DMS 273 (cell line): Measurements from ENCODE around the gene MCEMP1.
"Not testable (repeated sequence)": the region's sequence is repeated elsewhere in the genome, so short reads cannot be mapped to it uniquely, and the experiment has no call there.

Experiments used
- DNase-seq: peaks from one replicate; lab custom pipeline; 2025; ENCODE audit not compliant: unreplicated experiment; lab: John Stamatoyannopoulos, UW

MCEMP1 gene

DNA sequence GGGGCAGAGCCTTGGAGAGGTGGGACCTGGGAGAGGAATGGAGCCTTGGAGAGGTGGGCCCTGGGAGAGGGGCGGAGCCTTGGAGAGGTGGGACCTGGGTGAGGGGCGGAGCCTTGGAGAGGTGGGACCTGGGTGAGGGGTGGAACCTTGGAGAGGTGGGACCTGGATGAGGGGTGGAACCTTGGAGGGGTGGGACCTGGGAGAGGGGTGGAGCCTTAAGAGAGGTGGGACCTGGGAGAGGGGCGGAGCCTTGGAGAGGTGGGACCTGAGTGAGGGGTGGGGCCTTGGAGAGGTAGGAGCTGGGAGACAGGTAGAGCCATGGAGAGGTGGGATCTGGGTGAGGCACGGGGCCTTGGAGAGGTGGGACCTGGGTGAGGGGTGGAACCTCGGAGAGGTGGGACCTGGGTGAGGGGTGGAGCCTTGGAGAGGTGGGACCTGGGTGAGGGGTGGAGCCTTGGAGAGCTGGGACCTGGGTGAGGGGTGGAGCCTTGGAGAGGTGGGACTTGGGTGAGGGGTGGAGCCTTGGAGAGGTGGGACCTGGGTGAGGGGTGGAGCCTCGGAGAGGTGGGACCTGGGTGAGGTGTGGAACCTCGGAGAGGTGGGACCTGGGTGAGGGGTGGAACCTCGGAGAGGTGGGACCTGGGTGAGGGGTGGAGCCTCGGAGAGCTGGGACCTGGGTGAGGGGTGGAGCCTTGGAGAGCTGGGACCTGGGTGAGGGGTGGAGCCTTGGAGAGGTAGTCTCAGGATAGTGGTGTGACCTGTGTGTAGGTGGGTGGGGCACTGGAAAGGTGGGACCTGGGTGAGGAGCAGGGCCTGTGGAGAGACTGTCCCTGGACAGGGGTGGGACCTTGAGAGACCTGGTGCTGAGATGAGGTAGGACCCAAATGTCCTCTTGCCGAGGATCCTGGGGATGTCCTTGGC lies 33.0 kb upstream of the MCEMP1 start:
- not testable (repeated sequence) for DNase-seq

DNA sequence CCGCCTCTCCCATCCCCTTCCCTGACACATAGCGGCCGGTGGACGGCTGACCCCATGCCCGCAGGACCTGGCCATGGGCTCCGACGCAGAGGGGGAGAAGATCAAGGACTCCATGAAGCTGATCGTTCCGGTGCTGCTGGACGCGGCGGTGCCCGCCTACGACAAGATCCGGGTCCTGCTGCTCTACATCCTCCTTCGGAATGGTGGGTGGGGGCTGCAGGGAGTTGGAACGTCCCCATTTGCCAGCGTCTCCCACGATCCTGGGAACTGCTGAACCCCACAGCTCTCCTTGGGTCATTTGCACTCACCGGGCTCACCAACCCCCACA lies 32.4 kb upstream of the MCEMP1 start:
- no peak for DNase-seq

DNA sequence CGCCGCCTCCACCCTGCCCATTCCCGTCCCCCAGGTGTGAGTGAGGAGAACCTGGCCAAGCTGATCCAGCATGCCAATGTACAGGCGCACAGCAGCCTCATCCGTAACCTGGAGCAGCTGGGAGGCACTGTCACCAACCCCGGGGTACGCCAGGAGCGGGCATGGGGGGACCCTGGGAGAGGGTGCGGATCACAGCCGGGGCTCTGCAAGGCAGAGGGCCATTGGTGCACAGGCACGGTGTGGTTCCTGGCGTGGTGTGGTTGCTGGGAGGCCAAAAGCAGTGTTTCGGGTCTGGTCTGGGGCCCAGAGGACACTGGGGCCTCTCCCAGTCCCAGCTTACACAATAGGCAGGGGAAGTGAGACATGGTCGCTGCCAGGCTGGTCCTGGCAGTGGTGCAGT lies 31.7 kb upstream of the MCEMP1 start:
- DNase-seq = no peak

DNA sequence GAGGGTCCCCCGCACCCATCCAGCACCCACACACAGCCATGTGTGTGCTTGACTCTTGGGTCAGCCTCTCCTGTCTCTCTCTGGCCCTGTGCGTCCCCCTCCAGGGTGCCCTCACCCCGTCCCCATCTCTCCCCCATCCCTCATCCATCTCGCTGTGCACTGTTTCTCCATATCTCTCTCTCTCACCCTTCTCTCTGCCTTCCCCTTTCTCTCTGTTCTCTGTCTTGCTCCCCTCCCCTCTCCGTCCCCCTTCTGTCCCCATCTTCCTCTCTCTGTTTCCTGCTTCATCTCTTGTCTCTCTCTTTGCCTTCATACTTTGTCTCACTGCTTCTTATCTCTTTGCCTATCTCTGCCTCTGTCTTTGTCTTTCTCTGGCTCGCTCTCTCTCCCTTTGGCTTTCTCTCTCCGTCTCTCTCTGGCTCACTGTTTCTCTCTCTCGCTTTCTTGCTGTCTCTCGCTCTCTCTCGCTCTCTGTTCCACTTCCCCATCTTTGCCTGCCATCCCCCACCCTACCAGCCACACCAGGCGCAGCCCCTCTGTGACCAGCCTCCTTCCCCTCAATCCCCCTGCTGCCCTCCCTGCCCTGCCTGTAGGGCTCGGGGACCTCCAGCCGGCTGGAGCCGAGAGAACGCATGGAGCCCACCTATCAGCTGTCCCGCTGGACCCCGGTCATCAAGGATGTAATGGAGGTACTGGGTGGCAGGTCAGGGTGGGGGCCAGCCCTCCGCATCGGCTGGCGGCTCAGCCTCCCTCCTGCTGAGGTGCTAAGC lies 31.0 kb upstream of the MCEMP1 start:
- no peak for DNase-seq

DNA sequence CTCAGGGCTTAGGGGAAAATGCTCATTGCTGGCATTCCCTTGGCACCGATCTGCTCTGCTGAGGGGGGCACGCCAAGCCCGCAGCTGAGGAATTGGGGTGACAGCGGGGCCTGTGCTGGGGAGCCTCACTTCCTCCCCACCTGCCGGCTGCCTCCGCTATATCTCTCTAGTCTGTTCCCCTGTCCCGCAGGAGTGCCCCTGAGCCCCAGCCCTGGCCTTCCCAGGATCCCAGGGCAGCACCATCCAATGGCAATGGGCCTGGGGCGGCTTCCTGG lies 30.5 kb upstream of the MCEMP1 start:
- DNase-seq = no peak

DNA sequence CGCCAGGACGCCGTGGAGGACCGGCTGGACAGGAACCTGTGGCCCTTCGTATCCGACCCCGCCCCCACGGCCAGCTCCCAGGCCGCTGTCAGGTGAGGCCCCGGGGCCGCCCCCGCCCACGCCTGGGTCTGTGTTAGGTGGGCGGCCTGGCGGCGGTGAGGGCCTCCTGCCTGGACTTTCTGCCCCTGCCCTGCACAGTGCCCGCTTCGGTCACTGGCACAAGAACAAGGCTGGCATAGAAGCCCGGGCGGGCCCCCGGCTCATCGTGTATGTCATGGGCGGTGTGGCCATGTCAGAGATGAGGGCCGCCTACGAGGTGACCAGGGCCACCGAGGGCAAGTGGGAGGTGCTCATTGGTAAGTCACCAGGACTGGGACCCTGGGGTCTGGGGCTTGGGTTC lies 29.7 kb upstream of the MCEMP1 start:
- no peak for DNase-seq

DNA sequence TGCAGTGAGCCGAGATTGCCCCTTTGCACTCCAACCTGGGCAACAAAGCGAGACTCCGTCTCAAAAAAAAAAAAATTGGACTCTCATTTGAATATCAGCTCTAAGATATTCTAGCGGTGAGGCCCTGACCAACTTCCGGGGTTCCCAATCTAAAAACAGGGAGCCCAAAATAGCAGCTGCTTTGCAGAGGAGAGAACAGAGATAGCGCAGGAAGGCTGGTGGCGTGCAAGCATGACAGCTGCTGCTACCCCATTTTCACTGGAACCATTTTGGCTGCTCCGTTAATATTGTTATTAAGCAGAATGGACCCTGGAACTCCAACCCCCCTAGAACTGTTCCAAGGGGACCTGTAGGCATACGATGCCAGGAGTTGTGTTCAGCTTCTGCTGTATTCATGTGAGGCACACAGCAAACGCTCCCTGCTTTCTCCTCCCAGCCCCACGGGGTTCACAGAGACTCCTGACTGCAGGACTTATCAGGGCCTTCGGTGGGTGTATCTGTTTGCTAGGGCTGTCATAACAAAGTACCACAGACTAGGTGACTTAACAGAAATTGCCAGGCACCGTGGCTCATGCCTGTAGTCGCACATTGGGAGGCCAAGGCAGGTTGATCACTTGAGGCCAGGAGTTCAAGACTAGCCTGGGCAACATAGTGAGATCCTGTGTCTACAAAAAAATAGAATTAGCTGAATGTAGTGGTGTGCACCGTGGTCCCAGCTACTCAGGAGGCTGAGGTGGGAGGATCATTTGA lies 28.4 kb upstream of the MCEMP1 start:
- no peak for DNase-seq

DNA sequence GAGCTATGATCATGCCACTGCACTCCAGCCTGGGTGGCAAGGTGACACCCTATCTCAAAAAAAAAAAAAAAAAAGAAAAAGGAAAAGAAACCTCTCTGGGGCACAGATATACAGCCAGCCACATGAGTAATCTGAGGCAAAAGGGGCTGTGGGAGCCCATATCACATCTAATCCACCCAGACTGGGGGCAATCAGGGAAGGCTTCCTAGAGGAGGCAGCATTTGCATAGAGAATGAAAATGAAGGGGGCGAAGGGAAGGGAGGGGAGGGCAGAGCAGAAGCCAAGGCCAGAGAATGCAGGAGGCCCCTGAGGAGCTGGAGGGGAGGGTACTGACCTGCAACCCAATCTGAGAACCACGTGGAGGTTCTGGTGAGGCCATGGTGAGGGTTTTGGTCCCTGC lies 26.7 kb upstream of the MCEMP1 start:
- DNase-seq = no peak

DNA sequence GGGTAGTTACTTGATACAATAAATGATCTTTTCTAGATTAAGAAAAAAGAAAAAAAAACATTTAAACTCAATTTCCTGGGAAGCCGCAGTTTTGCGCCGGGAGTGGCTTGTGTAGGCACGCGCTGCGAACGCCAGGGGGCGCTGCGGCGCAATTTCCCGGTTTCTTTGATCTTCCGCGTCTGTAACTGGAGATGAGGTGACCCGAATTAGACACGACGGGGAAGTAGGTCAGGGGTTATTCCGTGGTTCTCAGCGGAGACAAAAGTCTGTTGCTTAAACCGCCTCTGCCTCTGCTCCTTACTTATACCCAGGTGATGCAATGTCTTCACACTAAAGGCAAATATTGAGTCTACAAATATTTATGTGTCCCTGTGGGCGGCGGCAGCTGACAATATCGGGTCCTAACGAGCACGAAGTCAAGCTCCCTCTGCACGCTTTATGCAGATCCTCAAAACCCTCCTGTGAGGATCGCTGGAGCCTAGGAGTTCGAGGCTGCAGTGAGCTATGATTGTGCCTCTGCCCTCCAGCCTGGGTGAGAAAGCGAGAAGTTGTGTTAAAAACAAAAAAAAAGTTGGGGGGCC lies 24.7 kb upstream of the MCEMP1 start:
- peak; percentile 92 for DNase-seq

DNA sequence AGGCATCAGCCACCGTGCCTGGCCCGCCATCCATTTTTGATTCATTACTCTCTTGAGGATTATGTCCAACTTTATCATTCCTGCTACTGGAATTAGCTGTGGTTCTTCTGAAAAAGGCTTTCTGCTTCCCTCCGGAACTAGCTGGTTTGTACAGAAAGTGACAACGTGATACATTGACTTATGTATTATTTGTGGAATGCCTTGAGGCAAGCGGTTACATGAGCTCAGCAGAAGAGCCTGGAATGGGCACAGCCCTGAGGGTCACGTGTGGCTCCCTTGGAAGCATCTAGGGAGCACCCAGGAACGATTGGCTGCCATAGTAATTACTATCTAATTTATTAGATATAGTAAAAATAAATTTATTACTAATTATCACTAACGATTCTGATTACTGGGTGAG lies 22.5 kb upstream of the MCEMP1 start:
- DNase-seq = no peak

DNA sequence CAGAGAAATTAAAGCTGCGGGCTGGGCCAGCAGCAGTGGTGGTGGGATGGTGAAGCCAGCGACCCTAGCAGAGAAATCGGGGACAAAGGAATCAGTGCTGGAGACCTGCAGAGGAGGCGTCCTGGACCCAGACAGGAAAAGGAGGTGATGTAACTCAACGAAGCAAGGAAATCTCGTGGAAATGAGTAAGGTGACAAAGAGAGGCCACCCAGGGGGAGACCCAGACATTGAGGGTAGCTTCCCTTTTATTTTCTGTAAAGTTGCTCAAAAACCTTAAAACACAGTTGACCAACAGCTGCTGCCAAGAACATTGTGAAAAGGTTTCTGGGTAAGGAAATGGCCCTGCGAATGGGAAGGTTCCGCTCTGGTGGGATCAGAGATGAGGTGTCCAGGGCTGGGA lies 21.3 kb upstream of the MCEMP1 start:
- no peak for DNase-seq

DNA sequence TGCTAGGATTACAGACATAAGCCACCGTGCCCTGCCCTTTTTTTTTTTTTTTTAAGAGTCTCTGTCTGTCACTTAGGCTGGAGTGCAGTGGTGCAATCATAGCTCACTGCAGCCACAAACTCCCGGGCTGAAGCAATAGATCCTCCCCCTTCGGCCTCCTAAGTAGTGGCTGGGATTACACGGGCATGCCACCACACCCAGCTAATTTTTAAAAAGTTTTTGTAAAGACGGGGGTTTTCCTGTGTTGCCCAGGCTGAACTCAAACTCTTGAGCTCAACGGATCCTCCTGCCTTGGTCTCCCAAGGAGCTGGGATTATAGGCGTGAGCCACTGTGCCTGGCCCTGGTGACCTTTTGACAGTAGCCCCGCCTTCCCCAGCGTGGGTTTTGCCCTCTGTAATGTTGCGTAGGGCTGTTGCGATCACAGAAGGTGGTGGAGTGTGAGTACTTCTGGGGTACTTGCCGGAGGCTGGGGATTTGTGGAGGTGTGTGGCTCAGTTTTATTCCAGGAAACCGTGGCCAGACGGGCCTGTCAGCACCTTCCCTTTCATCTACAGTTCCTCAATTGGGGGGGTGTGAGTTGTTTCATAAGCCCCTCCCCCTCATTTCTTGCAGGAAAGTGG lies 19.6 kb upstream of the MCEMP1 start:
- no peak for DNase-seq

DNA sequence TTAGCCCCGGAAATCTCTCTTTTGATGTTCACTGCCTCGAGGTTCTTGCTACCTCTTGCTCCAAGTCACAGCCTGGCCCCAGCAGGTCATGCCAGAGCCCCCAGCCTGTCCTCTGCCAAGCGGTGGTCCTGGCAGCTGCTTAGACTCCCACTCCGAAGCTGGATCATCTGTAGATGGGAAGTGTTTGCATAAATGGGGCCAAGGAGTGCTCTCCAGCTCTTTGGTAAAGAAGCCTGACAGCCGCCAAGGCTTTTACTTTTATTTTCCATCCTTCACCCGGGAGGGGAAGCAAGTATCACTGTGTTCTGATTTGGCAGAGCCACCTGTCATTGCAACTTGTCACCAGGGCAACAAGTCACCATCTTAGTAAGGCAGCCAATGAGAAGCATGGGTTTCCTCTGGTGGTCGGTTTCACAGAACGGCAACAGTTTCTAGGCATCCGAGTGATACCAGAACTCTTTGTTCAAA lies 18.6 kb upstream of the MCEMP1 start:
- DNase-seq = peak; percentile 65

DNA sequence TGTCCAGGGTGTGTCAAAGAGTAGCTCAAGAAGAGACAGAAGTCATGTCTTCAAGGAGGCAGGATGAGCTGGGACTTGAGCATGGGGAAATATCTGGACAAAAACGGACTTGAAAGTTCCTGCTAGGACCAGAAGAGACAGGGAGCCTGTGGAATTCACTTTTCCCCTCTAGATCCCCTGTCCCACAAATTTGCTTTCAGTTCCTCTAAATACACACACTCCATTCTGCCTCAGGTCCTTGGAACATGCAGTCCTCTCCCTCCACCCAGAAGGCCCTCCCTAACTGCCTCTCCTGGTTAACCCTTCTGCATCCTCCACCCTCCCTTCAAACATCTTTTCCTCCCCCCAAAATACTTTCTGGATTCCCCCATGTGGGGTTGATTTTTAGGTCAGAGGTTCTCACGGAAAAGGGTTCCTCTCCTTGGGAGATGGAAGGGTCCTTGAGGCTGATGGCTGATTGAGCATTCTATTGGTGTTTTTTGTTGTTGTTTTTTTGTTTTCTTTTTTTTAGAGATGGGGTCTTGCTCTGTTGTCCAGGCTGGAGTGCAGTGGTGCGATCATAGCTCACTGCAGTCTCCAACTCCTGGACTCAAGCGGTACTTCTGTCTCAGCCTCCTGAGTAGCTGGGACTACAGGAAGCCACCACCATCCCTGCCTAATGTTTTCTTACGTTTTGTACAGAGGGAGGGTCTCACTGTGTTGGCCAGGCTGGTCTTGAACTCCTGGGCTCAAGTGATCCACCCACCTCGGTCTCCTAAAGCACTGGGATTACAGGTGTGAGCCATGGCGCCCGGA lies 14.9 kb upstream of the MCEMP1 start:
- DNase-seq = no peak

DNA sequence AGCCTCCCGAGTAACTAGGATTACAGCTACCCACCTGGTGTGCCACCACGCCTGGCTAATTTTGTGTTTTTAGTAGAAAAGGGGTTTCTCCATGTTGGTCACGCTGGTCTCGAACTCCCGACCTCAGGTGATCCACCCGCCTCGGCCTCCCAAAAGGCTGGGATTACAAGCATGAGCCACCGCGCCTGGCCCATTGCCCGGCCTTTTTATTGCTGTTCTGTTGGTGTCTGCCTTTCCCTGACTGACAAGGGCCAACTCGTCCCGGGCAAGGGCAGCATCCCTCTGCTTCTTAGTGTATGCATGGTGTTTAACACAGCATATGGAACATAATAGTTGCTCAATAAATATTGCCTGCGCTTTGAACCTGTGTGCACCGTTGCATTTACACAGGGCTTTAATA lies 14.2 kb upstream of the MCEMP1 start:
- peak; percentile 26 for DNase-seq

DNA sequence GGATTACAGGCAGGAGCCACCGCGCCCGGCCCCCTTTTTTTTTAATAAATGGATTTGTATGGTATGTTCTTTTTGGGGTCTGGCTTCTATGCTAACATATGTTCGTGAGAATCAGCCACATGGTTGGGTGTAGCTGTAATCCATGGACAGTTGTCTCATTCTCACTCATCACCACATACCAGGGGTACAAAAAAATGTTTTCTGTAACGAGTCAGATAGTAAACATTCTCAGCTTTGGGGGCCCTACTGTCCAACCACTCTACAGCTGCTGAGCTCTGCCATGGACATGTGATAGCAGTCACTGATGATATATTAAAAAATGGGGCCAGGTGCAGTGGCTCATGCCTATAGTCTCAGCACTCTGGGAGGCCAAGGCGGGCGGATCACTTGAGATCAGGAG lies 13.2 kb upstream of the MCEMP1 start:
- DNase-seq = no peak

DNA sequence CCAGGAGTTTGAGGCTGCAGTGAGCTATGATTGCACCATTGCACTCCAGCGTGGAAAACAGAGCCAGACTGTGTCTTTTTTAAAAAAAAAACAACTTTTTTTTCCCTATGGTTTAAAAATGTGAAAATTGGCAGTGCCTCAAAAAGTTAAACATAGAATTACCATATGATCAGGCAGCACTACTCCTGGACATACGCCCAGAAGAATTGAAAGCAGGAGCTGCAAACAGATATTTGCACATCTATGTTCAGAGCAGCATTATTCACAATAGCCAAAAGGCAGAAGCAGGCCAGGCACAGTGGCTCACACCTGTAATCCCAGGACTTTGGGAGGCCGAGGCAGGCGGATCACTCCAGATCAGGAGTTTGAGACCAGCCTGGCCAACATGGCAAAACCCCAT lies 11.8 kb upstream of the MCEMP1 start:
- peak; percentile 37 for DNase-seq

DNA sequence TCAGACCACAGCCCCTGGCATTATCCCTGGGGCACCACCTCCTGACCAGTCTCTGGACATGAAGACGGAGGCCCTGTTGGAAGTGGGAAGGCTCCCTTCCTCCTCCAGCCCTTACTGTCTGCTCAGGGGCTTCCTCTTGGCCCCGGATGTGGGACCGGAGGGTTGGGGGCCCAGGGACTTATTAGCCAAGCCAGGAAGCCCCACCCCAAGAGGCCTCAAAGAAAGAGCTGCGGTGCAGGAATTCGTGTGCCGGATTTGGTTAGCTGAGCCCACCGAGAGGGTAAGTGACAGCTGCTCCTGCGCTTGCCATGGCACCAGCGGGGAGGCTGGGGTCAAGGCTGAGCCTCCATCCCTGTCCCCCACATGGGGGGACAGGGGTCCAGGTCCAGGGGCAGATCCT lies 8.0 kb upstream of the MCEMP1 start, which contains the start of gene RETN:
Gene RETN (plus strand): TSS at position 208 of the 400 bp plus-strand sequence. CDS start 278 bp downstream, outside the sequence.
- no peak for DNase-seq

DNA sequence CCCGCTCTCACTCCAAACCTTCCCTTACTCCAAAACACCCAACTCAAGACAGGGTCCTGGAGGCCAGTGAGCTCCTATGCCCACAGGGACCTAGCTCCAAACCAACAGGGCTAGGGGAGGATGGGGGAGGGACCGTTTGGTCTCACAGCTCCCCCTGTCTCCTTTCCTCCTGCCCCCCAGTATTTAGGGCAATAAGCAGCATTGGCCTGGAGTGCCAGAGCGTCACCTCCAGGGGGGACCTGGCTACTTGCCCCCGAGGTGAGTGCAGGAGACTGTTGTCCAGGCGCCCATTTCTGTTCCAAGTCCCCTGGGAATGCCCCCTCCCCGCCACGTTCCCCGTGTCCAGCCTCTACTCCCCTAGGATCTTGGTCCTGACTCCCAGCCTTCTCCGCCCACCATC lies 7.2 kb upstream of the MCEMP1 start:
- DNase-seq = no peak

DNA sequence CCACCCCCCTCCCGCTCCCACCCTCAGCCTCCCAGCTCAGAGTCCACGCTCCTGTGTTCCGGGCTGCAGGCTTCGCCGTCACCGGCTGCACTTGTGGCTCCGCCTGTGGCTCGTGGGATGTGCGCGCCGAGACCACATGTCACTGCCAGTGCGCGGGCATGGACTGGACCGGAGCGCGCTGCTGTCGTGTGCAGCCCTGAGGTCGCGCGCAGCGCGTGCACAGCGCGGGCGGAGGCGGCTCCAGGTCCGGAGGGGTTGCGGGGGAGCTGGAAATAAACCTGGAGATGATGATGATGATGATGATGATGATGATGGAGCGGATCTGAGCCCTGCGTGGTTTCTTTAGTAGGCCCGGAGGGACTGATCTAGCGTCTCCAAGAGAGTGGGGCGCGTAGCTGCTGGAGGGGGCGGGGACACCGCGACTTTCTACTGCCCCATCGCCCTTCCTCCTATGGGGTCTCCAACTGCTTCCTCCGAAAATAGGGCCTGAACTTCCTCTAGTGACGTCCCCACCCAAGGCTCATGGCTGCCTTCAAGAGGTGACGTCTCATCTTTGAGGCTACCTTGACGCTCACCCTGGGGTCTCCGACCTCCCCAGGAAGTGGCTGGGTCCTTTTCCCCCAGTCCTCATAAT lies 6.6 kb upstream of the MCEMP1 start:
- DNase-seq = peak; percentile 71
